ENCODE results near the gene CXXC5.

Gene CXXC5

GRCh38 chr5:139638736-139639618 lies 9.2 kb upstream of the CXXC5 start:
- no peak for DNase-seq

- no peak for DNase-seq
Measured at GRCh38 chr5:139639619-139640380, 8.3 kb upstream of the CXXC5 start.

GRCh38 chr5:139640421-139641115 lies 7.6 kb upstream of the CXXC5 start:
- no peak for DNase-seq

GRCh38 chr5:139641116-139642080 lies 6.8 kb upstream of the CXXC5 start:
- DNase-seq = no peak

- DNase-seq = no peak
Measured at GRCh38 chr5:139642213-139642612, 5.9 kb upstream of the CXXC5 start.

GRCh38 chr5:139642891-139643871 lies 5.0 kb upstream of the CXXC5 start:
- DNase-seq = no peak

GRCh38 chr5:139644001-139644456 lies 4.1 kb upstream of the CXXC5 start:
- DNase-seq = no peak

GRCh38 chr5:139644646-139645429 lies 3.3 kb upstream of the CXXC5 start:
- no peak for DNase-seq

GRCh38 chr5:139645430-139645871 lies 2.7 kb upstream of the CXXC5 start:
- no peak for DNase-seq

- no peak for DNase-seq
Measured at GRCh38 chr5:139646111-139646510, 2.0 kb upstream of the CXXC5 start.

GRCh38 chr5:139646912-139647505 lies 1.1 kb upstream of the CXXC5 start:
- DNase-seq = no peak

GRCh38 chr5:139647506-139648204 lies 494 bp upstream of the CXXC5 start:
- no peak for DNase-seq

GRCh38 chr5:139649082-139649991 lies 1.2 kb downstream of the CXXC5 start:
- DNase-seq = no peak

GRCh38 chr5:139650031-139650688 lies 2.0 kb downstream of the CXXC5 start:
- no peak for DNase-seq

GRCh38 chr5:139650689-139651042 lies 2.5 kb downstream of the CXXC5 start:
- no peak for DNase-seq

GRCh38 chr5:139651043-139651834 lies 3.1 kb downstream of the CXXC5 start:
- no peak for DNase-seq
